GM12878 (cell line): ENCODE results near the gene NSDHL. TPM values are rescaled to one million over a fixed set of nuclear protein-coding genes. Genes with fewer than 3 reads are reported as not detected.

Experiments used
- ATAC-seq: fragments of 200-7000 bp; cut with Tn5 transposase; 3 replicates; pipeline ENCODE4 v1.9.1; 2020; ENCODE audit warnings: mild to moderate bottlenecking, moderate library complexity
- BruUV-seq: library from RNA; stranded (reverse); fragments of 400-500 nt; replicated peaks from 2 replicates; lab custom pipeline; 2021; lab: Mats Ljungman, UMichigan
- CTCF ChIA-PET: fragments of 300-600 bp; sonication (Branson Sonifier 250); formaldehyde crosslinking; extraction: SDS; loops from one replicate; lab custom pipeline; 2021; ENCODE audit warnings: inconsistent platforms; lab: Yijun Ruan, JAX
- POLR2A ChIA-PET: fragments of 350-600 bp; formaldehyde crosslinking; extraction: SDS; loops from one replicate; lab custom pipeline; 2021; ENCODE audit warnings: inconsistent platforms; lab: Charles Lee
- RAD21 ChIA-PET: fragments of 300-600 bp; sonication (Branson Sonifier 250); formaldehyde crosslinking; loops from one replicate; lab custom pipeline; 2023; ENCODE audit warnings: antibody characterized with exemption; ENCODE audit not compliant: unreplicated experiment; lab: Charles Lee
- SMC1A ChIA-PET: fragments of 300-600 bp; sonication (Branson Sonifier 250); formaldehyde crosslinking; loops from one replicate; lab custom pipeline; 2023; ENCODE audit not compliant: unreplicated experiment, uncharacterized antibody; lab: Charles Lee
- DNase-seq: peaks from one replicate; pipeline ENCODE4 v3.0.0-alpha.2; 2011; ENCODE audit warnings: low read depth, low spot score
- FAIRE-seq: peaks from 3 replicates; lab custom pipeline; 2011; peaks lifted over from hg19 to GRCh38; lab: Jason Lieb, UNC
- H2AFZ ChIP-seq: 2 replicates; pipeline ENCODE4 v1.6.0; 2011; ENCODE audit warnings: low read depth, low read length, control low read depth; ENCODE audit not compliant: control insufficient read depth
- H3K27ac ChIP-seq: 2 replicates; pipeline ENCODE4 v1.5.1; 2011; ENCODE audit warnings: control low read depth; ENCODE audit not compliant: control insufficient read depth, insufficient read depth
- H3K27me3 ChIP-seq, 2 experiments: replicated peaks in 1 of 2; 2 replicates each; pipeline versions ENCODE4 v1.6.0 to v1.6.1; 2011; ENCODE audit warnings: low read length in 1 of 2; ENCODE audit not compliant: control insufficient read depth in 2 of 2, insufficient read depth in 2 of 2
- H3K36me3 ChIP-seq, 2 experiments: 2 replicates each; pipeline ENCODE4 v1.5.1; 2011; ENCODE audit warnings: low read length in 1 of 2; ENCODE audit not compliant: control insufficient read depth in 2 of 2, insufficient read depth in 2 of 2
- H3K4me1 ChIP-seq: 2 replicates; pipeline ENCODE4 v1.6.1; 2011; ENCODE audit warnings: mild to moderate bottlenecking, low read length, moderate library complexity, mixed read lengths; ENCODE audit not compliant: control insufficient read depth, insufficient read depth
- H3K4me2 ChIP-seq: 2 replicates; pipeline ENCODE4 v1.6.0; 2011; ENCODE audit warnings: control low read depth; ENCODE audit not compliant: control insufficient read depth, insufficient read depth
- H3K4me3 ChIP-seq: fragments of 200-600 bp; sonication (generic); 2 replicates; pipeline ENCODE4 v1.5.1; 2016
- H3K79me2 ChIP-seq: 2 replicates; pipeline ENCODE4 v1.6.0; 2011; ENCODE audit warnings: low read length; ENCODE audit not compliant: control insufficient read depth, insufficient read depth
- H3K9ac ChIP-seq: 2 replicates; pipeline ENCODE4 v1.8.0; 2011; ENCODE audit warnings: low read length, control low read depth, mixed read lengths; ENCODE audit not compliant: control insufficient read depth, insufficient read depth
- H3K9me3 ChIP-seq: replicated peaks from 3 replicates; pipeline ENCODE4 v1.5.1; 2011; ENCODE audit warnings: mild to moderate bottlenecking, low read length; ENCODE audit not compliant: control insufficient read depth, insufficient read depth
- H4K20me1 ChIP-seq: 2 replicates; pipeline ENCODE4 v1.6.0; 2011; ENCODE audit not compliant: control insufficient read depth, insufficient read depth
- CHD2 ChIP-seq: IDR thresholded peaks from 2 replicates; pipeline ENCODE4 v1.6.1; 2011; ENCODE audit warnings: low read depth, low read length, improper control_type of control experiment, borderline replicate concordance
- CTCF ChIP-seq, 3 experiments: IDR thresholded peaks in 2 of 3; conservative IDR thresholded peaks in 1 of 3; 2 replicates each; pipeline ENCODE4 v1.5.1; 2011; ENCODE audit warnings: low read depth in 3 of 3, low read length in 3 of 3, mild to moderate bottlenecking in 3 of 3, control low read depth in 2 of 3, moderate library complexity in 2 of 3, inconsistent platforms in 1 of 3, mixed read lengths in 1 of 3; ENCODE audit not compliant: control insufficient read depth in 2 of 3, insufficient read depth in 1 of 3; ENCODE audit errors: extremely low read depth in 1 of 3
- ESRRA ChIP-seq: IDR thresholded peaks from 2 replicates; pipeline ENCODE4 v1.6.1; 2012; ENCODE audit warnings: mild to moderate bottlenecking, low read length, improper control_type of control experiment
- GABPA ChIP-seq: IDR thresholded peaks from 2 replicates; pipeline ENCODE4 v1.6.1; 2014; ENCODE audit warnings: antibody characterized with exemption, low read depth, mild to moderate bottlenecking, inconsistent platforms
- GATAD2B ChIP-seq: fragments of 450-650 bp; conservative IDR thresholded peaks from 2 replicates; pipeline ENCODE4 v1.6.1; 2017; ENCODE audit warnings: low read depth, mild to moderate bottlenecking, moderate library complexity
- HSF1 ChIP-seq: fragments of 150-350 bp; IDR thresholded peaks from 2 replicates; pipeline ENCODE4 v1.6.1; 2014; ENCODE audit warnings: mild to moderate bottlenecking, low read depth, low read length
- MEF2B ChIP-seq: fragments of 450-650 bp; IDR thresholded peaks from 2 replicates; pipeline ENCODE4 v1.6.1; 2018; ENCODE audit warnings: mild to moderate bottlenecking, moderate library complexity; ENCODE audit not compliant: partially characterized antibody, poor library complexity, severe bottlenecking
- MTA3 ChIP-seq: IDR thresholded peaks from 2 replicates; pipeline ENCODE4 v1.6.1; 2012; ENCODE audit warnings: low read length, inconsistent platforms, borderline replicate concordance
- NFIC ChIP-seq: IDR thresholded peaks from 2 replicates; pipeline ENCODE4 v1.6.1; 2012; ENCODE audit warnings: low read depth, mild to moderate bottlenecking, inconsistent platforms, low read length, moderate library complexity
- NFYA ChIP-seq: IDR thresholded peaks from 2 replicates; pipeline ENCODE4 v1.6.1; 2011; ENCODE audit warnings: low read depth, mild to moderate bottlenecking, low read length, improper control_type of control experiment, borderline replicate concordance
- RBBP5 ChIP-seq: fragments of 200-600 bp; sonication (generic); conservative IDR thresholded peaks from 2 replicates; pipeline ENCODE4 v1.6.1; 2016
- STAT1 ChIP-seq: fragments of 450-650 bp; conservative IDR thresholded peaks from 2 replicates; pipeline ENCODE4 v1.6.1; 2014; ENCODE audit warnings: antibody characterized with exemption, mild to moderate bottlenecking
- STAT3 ChIP-seq: IDR thresholded peaks from 2 replicates; pipeline ENCODE4 v1.6.1; 2011; ENCODE audit warnings: low read depth, low read length, improper control_type of control experiment
- ZBTB33 ChIP-seq: fragments of 450-650 bp; IDR thresholded peaks from 2 replicates; pipeline ENCODE4 v1.6.1; 2017; ENCODE audit warnings: mild to moderate bottlenecking
- ZNF592 ChIP-seq: fragments of 450-650 bp; IDR thresholded peaks from 2 replicates; pipeline ENCODE4 v1.6.1; 2017; ENCODE audit warnings: mild to moderate bottlenecking, moderate library complexity
- WGBS: methylation state at CpG from one replicate; pipeline ENCODE4 v1.1.6; 2016; ENCODE audit warnings: low lambda C conversion rate; ENCODE audit not compliant: insufficient replicate concordance, insufficient coverage; ENCODE audit errors: missing lambda C conversion rate; 5-methylcytosine and 5-hydroxymethylcytosine counted together
- in situ Hi-C: fragments of 300-500 bp; cut with MboI; formaldehyde crosslinking; loops from 9 replicates; pipeline ENCODE4 v1.14.3; 2018; ENCODE audit warnings: mixed read lengths
- intact Hi-C: fragments of 100-400 bp; cut with micrococcal nuclease; formaldehyde crosslinking; loops from one replicate; pipeline ENCODE4 v1.14.2; 2022; ENCODE audit not compliant: unreplicated experiment
- polyA plus RNA-seq, 11 experiments: library from polyadenylated mRNA; depleted of rRNA in 4 of 11; unstranded in 6 of 11; stranded (reverse) in 5 of 11; fragments of >200 nt; fragmentation: Nextera tagmentation in 4 of 11; fragmentation: Illumina TruSeq in 1 of 11; extraction: Ambion mirVana in 4 of 11; extraction: Trizol in 1 of 11; gene quantifications; 1 replicate in 1 of 11; 2 replicates in 10 of 11; pipeline versions ENCODE4 v1.2.1 to v1.2.3, GENCODE V29; 2011 to 2016; ENCODE audit warnings: inconsistent platforms in 2 of 11, missing spikeins in 2 of 11, low read depth in 1 of 11
- total RNA-seq, 4 experiments: library from RNA; depleted of rRNA in 3 of 4; stranded (reverse); fragments of >200 nt in 3 of 4; fragmentation: Illumina TruSeq in 1 of 4; extraction: Trizol in 1 of 4; gene quantifications; 2 replicates each; pipeline versions ENCODE4 v1.2.1 to v1.2.3, GENCODE V29; 2013 to 2021

NSDHL gene
- total and polyA plus RNA-seq, 10 of the 15 experiments (the other 5 are each of a cell fraction or from before 2014, with no cell fraction given), result 16.9 to 37.1 (median 26.9) TPM

GRCh38 chrX:152869972-152870371, 39.1 kb downstream of the NSDHL start:
- Histone ChIP-seq H3K4me3 (no peak overlapping the region), H3K79me2 (no peaks in the 10 kb centered on the region), H3K4me2 (no peak overlapping the region), H3K9me3 (no peaks in the 10 kb centered on the region; the same call in 2 of the 3 replicates), H3K27me3 (no peaks in the 10 kb centered on the region), H3K27ac (no peak overlapping the region), H2AFZ (no peak overlapping the region), H4K20me1 (no peaks in the 10 kb centered on the region), H3K9ac (no peak overlapping the region), H3K4me1 (no peaks in the 10 kb centered on the region), H3K36me3 (peaks cover 0 to 2% of the 10 kb centered on the region in 2 experiments; a peak in 3 of 4 replicates)
- ATAC-seq (no peak), DNase-seq (no peak), FAIRE-seq (no peak)
- no TSS peak for BruUV-seq
- POLR2A ChIA-PET, result no interaction called here
- SMC1A ChIA-PET, result no interaction called here
- in situ Hi-C loops, result no loop called here
- CTCF ChIA-PET, result interaction anchor here (1.0 to 1.4 kb wide), 2 partner anchors 9 to 10 kb away, joined by 4 read pairs; no protein-coding TSS in a partner anchor
- 74% methylated on average over 7 of the region's 7 CpGs for WGBS
- RAD21 ChIA-PET, result no interaction called here
- intact Hi-C loops, result no loop called here
- TF ChIP-seq NFIC (no peak), ESRRA (no peak), STAT1 (no peak), NFYA (no peak), STAT3 (no peak), RBBP5 (no peak), MEF2B (no peak), HSF1 (no peak), GATAD2B (no peak), CTCF (IDR thresholded peaks at IDR 0.05 in 2 of 3, conservative IDR thresholded peaks at IDR 0.05 in 1 of 3; ENCODE audit: control insufficient read depth in 2 of 3, extremely low read depth in 1 of 3, insufficient read depth in 1 of 3, low read depth in 3 of 3, low read length in 3 of 3) (no peak), ZNF592 (no peak), ZBTB33 (no peak), CHD2 (no peak), GABPA (no peak), MTA3 (no peak)
